Kidney tubule cell (primary cell): ENCODE measurements around the gene CLEC2B.

Experiments
- DNase-seq: peaks from one replicate; pipeline ENCODE4 v3.0.0-alpha.2; 2018; ENCODE audit warnings: low spot score

CLEC2B gene

DNA sequence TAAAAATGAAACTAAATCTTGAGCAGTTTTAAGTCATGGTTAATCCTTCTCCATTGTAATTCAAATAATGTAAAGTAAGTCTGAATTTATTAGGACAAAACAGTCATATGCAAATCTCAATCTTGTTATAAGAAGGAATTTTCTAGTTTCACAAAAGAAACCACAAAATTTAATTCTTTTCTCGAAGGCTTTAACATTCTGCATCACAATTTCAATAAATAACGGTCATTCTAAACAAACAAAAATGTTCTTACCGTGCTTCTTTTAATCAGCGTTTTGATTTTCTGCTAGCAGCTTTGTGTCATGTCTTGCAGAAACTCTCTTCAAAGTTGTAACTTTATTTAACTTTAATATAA is 225 bp downstream of the CLEC2B start:
- no peak for DNase-seq

DNA sequence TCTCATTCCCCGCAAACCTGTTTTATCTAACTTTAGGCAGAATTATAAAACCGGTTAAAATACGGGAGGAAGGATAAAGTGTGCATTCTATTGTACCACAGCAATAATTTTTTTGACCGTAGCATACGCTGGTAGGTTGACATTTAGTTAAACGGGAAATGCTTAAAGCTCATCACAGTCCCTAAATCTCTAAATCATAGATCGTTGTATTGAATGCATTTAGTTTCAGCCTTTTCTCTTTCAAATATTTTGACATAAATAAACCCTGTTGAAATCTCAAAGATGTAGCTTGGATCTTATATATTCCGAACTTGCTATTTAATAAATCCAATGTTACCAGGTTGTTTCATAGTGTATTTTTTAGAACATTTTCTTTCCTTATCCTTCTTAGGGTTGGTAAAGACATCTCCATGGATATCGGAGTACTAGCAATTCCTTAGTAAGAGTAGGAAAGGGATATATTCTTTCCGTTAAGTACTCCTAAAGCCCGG is 798 bp downstream of the CLEC2B start:
- no peak for DNase-seq

DNA sequence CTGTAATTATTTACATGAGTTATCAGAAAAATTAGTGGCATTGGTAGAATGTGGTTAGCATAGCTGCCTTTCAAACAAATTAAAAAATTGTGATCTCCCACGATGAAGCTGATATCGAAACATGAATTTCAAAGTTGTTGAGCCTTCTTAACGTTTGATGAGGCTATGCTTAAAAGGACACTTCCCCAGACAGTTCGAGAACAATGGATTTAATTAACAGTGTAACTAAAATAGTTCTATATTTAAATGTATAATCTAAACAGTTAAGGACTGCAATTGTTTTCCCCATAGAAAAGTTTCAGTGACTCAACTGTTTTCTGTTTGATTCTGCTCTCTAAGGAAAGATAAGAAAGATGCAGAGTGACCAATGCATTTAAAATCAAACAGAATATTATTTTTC is 1.6 kb downstream of the CLEC2B start:
- no peak for DNase-seq

DNA sequence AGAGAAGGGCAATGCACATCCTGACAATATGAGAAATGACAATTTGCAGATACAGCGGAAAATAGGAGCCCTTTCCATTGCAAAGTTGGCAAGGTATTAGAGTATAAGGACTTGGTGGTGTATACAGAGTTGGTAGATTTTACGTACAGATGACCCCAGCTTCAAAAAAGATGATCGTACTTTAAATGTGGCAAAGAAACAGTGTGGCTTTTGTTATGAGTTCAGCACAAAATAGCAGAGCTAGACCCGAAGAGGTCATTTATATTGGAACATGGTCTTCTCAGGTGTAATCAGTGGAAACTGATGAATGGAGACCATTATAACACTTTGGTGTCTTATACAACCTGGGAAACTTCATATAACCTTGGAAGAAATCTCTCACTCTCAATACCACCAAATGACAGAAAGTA is 2.3 kb downstream of the CLEC2B start:
- no peak for DNase-seq

DNA sequence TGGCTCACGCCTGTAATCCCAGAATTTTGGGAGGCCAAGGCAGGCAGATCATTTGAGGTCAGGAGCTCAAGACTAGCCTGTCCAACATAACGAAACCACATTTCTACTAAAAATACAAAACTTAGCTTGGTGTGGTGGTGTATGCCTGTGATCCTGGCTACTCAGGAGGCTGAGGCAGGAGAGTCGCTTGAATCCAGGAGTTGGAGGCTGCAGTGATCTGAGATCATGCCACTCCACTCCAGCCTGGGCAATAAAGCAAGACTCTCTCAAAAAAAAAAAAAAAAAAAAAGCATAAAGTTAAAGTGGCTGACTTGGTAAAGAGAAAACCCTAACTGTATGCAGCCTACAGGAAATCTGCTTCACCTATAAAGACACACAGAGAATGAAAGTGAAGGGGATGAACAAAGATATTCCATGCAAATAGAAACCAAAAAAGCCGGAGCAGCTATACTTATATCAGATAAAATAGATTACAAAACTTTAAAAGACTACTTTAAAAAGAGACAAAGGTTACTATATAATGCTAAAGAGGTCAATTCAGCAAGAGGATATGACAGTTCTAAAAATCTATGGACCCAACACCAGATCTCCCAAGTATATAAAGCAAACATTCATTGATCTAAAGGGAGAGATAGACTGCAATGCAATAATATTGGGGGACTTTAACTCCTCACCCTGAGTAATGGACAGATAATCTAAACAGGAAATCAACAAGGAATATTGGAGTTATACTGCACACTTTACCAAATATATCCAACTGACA is 4.1 kb downstream of the CLEC2B start:
- DNase-seq: no peak

DNA sequence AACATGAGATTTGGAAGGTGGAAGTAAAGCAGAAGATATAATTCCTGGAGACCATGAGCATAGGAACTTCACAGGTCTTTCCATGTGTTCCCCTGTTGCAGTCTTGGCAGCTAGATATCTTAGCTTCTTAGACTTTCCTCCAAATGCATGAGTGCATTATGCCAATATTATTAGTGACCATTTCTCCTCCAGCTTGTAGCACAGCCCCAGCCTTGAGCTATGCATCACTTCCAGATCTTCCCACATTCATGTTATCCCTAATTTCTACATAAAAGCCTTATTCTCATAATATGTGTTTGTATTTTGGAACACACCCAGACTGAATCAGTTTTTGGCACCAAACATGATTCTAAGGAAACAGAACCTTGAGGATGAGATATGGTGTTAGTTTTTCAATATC is 11.0 kb downstream of the CLEC2B start:
- no peak for DNase-seq

DNA sequence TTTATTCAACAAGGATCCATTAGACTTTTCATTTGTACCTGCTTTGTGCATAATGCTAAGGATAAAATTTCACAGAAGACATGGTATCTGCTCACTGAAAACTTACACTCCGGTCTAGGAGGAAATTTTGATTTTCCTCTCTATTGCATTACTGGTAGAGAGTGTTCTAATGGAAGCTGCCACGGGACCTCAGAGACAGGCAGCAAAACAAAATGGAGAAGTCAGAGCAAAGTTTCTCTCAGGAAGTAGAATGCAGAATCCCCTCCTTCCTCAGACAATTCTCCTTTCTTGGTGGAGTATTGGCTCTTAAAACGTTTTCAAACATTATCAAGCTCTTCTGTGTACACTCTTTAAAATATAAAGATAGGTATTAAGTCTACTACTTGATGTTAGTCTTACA is 12.3 kb downstream of the CLEC2B start:
- DNase-seq: no peak

DNA sequence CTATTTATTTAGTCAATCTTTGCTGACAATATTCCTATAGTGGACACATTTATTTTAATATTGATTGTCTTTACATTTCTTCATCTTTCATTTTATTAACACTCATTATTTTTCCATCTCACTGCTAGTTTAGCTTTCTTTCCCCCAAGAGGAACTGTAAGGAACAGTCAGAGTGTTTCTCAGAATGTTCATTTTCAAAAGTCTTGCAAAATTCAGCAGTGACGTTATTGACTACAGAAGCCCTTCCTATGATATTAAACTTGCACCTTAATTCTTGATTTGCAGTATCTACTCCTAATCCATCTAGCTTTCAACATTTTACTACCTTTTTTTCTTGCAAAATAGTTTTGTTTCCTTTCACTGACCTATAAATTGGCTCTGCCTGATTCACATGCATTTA is 13.0 kb downstream of the CLEC2B start:
- DNase-seq: no peak

DNA sequence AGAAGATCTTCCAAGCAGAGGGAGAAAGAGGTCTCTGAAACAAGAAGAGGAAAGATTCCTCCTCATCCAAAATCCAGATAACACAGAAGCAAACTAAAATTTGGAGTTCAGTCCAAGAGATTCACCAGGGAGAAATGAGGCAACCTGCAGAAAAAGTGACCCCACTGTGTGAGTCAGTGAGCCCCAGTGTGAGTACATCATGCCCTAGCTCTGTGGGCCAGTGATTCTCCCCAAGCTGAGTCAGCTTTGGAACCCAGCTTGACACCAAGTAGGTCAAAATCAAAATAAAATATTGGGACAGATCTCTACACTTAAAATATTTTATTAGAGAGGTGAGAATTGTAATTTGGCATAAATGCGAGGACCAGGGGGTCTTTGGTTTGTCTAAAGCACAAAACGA is 17.2 kb downstream of the CLEC2B start:
- DNase-seq: no peak

DNA sequence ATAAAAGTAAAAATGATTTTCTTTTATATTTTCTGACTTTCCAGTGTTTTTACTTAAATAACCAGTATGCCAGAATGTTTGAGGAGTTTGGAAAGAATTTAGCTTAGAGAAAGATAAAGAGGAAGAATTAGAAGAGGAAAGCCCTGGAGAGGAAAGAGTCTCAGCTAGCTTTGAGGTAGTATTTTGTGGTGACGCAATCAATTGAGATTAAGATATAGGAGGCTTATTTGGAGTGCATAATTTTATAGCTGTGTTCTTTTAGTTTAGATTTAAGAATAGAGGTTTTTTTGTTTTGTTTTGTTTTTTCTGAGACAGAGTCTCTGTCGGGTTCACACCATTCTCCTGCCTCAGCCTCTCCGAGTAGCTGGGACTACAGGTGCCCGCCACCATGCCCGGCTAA is 18.1 kb downstream of the CLEC2B start:
- no peak for DNase-seq

DNA sequence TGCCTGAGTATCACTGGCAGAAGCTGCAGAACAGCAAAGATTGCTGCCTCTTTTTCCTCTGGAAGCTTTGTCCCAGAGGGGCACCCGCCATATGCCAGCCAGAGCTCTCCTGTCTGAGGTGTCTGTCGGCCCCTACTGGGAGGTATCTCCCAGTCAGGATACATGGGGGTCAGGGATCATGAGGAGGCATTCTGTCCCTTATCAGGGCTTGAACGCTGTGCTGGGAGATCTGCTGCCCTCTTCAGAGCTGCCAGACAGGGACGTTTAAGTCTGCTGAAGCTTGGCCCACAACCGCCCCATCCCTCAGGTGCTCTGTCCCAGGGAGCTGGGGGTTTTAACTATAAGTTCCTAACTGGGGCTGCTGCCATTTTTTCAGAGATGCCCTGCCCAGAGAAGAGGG is 20.3 kb downstream of the CLEC2B start:
- DNase-seq: no peak

DNA sequence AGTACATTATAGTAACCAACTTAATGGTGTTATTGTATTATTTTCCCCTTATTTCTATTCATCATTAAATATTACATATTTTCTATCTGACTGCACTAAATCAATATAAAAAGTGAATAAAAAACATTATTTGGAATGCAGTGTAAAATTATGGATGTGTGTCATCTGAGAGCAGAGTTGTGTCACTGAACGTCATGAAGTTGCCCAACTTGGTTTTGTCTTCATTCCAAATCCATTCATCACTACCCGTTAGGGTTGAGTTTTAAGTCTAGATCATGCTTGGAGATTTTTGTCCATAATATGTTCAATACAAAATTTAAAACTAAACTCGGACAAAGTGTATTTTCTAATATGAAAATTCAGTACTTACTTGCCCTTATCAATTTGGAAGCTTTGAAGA is 25.7 kb downstream of the CLEC2B start:
- no peak for DNase-seq

DNA sequence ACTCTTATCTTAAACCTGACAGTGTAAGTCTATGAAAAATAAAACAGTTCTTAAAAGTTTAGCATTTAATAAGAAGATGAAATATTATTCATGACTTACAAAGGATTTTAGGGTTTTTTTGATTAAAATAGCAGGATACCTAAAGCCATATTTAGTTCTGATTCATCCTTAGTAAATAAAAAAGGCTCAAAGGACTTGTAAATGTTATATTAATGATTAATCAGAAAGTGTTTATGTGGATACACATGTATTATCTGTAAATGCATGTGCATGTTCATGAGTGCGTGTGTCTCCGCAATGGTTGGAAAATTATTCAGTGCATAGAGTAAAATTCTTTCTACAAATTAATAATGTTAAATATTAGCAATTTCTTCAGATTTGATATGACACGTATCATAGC is 37.4 kb downstream of the CLEC2B start:
- DNase-seq: no peak

DNA sequence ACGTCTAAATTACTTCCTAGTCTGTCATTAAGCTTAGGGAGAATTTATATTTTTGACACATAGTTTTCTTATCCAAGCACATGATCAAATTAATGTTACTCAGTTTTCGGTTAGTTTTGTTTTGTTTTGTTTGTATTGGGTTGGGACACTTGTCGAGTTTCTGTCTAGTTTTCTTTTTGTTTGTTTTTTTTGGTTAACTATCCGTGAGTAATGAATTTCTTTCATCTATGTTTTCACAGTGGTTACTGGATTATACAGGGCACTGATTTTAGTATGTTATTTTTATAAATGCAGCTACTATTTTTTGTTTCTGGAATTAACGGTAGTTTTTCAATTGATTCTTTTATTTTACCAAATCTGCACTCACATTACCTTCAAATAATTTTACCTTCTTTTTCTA is 39.2 kb downstream of the CLEC2B start:
- DNase-seq: no peak

DNA sequence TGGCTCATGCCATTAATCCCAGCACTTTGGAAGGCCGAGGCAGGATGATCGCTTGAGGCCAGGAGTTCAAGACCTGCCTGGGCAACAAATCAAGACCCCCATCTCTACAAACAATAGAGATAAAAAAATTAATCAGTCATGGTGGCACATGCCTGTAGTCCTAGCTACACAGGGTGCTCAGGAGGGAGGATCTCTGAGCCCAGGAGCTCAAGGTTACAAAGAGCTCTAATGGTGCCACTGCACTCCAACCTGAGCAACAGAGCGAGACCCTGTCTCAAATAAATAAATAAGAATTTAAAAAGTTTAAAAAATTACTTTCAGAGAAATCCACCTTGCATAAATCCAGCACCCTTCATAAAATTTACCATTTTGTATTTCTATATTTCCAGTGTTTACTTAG is 39.7 kb downstream of the CLEC2B start:
- DNase-seq: no peak

DNA sequence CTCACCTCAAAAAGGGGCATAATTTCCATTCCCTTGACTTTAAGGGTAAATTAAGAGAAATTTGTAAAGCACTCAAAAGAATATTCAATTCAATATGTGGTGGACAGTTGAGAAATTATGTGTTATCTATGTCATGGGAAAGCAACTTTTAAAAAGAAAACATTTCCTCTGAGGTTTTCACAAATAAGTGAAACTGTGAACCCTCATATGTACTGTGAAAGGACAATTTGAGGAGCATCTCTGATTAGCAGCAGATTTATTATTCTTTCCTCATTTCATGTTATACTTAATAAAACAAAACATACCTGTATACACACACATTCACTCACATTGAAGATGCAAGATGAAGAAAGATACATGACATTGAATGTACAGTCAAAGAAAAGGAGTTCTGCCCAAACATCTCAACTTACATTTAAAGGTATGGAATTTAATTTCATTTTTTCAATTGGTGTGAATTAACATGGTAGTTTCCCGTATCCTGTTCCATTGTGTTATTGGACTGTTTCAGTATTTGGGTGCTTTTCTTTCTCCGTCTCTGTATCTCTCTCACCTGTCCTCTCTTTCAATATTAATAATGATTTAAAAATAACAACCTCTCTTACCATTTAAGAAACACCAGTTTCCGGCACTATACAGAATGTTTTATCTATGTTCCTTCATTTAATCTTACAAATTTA is 41.8 kb downstream of the CLEC2B start, which contains the start of gene KLRF1:
Gene KLRF1, plus strand, starts transcription at position 273 of the 680 bp plus-strand sequence. Its CDS starts 64 bp downstream, at position 337.
- no peak for DNase-seq

DNA sequence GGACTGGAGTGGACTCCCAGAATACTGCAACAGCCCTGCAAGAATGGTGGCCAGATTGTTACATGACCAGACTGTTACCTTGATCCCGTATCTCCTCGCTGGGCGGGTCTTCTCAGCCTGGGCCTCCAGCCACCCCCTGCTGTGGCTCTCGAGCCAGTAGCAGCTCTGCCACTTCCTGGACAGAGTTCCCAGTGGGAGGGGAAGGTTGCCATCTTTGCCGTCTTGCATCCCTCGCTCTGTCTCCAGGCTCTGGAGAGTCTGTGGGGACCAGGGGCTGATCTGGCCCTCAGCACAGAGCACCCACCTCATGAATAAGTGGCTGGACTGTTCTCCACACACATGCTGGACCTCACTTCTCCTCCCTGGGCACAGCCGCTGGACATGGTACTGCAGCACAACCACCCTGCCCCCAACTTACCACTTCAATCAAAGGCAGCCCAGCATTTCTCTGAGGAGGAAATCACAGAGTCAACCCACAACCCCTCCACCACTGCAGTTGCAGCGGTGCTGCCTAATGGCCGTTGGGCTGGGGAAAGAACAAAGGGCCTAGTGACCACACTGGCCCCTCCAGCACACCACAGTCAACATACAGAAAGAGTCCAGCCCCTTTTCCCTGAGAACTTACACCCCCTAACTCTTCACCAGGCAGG is 48.7 kb downstream of the CLEC2B start:
- no peak for DNase-seq

DNA sequence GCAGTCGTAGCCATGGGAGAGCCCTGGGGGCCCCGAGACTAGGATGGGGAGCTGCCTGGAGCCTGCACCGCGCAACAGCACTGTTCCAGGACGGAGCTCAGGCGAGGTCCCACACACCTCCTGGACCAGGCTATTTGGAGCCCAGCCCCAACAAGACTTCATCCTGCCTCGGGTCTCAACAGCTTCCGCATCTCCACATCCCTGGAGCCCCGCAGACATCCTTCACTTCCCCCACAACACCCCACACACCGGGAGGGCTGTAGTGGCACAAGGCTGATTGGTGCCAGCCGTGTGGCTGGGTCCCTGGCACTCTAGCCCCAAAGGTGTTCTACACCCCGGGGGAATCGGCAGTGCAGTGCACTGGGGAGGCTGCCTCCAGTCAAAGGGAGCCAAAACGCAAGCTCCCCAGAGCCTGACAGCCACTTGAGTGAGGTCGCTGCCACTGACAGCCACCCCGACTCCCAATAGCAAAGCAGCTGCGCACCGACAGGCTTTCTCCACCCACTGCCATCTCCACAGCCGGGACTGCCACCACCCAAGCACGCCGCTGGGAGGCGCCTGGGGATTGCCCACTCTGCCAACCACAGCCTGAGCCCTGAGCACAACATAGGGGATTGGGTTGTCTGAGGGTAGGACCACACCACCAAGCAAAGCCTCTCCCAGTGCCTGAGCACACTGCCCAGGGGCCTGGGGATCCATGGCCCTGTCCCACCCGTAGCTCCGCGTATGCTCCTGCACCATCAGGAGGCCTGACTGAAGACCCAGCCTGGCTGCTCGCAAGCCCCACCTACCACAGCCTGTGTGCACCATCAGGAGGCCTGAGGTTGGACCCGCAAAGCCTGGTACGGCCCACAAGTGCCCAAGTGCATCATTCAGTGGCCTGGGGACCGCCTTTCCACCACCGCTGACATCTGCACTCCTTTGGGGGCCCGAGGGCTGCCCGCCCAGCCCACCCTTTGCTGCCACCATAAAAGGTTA is 55.0 kb downstream of the CLEC2B start:
- DNase-seq: peak; percentile 53

DNA sequence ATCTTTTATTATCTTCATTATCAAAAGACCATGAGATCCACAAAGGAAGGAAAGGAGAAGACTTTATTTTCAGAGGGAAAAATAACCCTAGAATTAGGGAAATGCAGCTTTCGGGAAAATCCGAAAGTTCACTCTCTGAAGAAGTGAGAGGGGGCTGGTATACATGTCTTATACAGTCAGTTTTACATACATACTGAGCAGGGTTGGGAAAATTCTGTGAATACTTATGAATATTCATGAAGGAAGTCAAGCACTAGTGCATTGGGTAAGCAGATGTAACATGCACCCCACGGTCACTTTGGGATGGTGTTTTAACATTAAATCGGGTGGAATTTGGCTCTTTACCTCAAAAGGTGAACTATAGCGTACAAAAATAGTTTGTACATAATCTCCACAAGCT is 57.5 kb downstream of the CLEC2B start:
- DNase-seq: no peak

DNA sequence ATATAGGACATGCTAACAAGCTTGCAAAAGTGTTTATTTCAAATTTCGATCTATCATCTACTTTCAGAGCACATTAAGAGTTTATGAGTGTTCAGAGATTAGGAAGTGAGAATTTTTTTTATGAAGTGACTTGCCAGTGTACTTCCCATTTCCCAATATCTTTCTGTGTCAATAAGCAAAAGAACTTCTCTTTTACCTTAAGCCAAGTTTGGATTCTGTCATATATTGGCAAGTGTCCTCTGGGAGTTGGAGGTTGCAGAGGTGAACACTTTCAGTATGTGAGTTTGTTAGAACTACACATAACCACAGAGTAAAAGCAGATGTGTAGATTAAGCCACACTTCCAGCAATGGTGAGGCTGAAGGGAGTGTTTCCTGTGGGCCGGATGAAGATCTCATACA is 58.5 kb downstream of the CLEC2B start:
- DNase-seq: no peak

DNA sequence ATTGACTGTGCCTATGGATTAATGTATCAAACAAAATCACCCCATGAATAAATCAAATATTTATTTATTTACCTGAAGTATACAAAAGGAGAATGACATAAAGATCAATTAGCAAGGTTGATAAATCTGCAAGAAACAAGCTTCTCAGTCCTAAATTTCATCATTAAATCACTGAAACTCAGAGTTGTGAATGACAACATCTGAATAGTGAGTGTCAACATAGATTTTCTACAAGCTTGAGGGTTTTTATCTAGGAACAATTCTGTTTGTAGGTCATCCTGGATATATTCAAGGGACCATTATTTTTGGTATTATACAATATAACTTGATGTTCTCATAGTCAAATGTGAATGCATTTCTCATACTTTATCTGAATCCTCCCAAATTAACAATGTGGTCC is 59.3 kb downstream of the CLEC2B start:
- DNase-seq: no peak

DNA sequence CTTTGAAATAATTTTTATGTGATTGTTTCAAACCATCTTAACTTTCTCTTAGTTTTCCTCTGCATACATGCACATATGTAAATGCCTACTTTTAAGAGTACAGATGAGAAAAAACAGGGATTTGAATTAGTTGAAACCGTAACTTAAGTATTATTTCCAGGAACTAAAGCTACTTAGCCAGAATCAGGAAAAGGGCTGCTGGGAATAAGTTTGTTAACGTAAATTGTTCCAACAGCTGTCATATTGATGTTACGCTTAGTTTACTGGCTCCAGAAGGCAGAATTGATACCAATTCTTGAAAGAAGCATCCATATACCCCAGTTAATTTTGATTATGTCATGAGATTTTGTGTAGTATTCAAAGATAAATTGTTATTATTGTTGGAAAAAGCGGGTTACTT is 59.8 kb downstream of the CLEC2B start:
- DNase-seq: no peak
